Liver (tissue), 9 donors: ENCODE data around the gene ARFRP1. TPM values are rescaled to one million over a fixed set of nuclear protein-coding genes. Genes with fewer than 3 reads are reported as not detected.

Experiments used
- DNase-seq: peaks from one replicate; pipeline ENCODE4 v3.0.0-alpha.2; 2017; ENCODE audit warnings: low spot score
- H3K27ac ChIP-seq, 2 donors: one replicate each; pipeline ENCODE4 v1.7.0; 2013; ENCODE audit warnings: inconsistent platforms in 2 of 2, low read length in 2 of 2, control low read depth in 1 of 2, low read depth in 1 of 2, mild to moderate bottlenecking in 1 of 2
- H3K27me3 ChIP-seq, 4 donors: one replicate each; pipeline versions ENCODE4 v1.6.1 to v1.7.0; 2013; ENCODE audit warnings: low read length in 3 of 4, inconsistent platforms in 1 of 4, mild to moderate bottlenecking in 1 of 4, moderate library complexity in 1 of 4; ENCODE audit not compliant: control insufficient read depth in 4 of 4, insufficient read depth in 4 of 4
- H3K36me3 ChIP-seq, 4 donors: one replicate each; pipeline versions ENCODE4 v1.6.1 to v1.7.0; 2013; ENCODE audit warnings: low read length in 3 of 4, mild to moderate bottlenecking in 3 of 4, low read depth in 1 of 4, moderate library complexity in 1 of 4; ENCODE audit not compliant: control insufficient read depth in 4 of 4, insufficient read depth in 3 of 4
- H3K4me1 ChIP-seq, 4 donors: one replicate each; pipeline versions ENCODE4 v1.6.1 to v1.7.0; 2013; ENCODE audit warnings: low read length in 3 of 4, mild to moderate bottlenecking in 3 of 4, moderate library complexity in 1 of 4; ENCODE audit not compliant: control insufficient read depth in 4 of 4, insufficient read depth in 4 of 4
- H3K4me3 ChIP-seq, 3 donors: one replicate each; pipeline versions ENCODE4 v1.6.1 to v1.7.0; 2013; ENCODE audit warnings: low read length in 3 of 3, control low read depth in 1 of 3, low read depth in 1 of 3, mild to moderate bottlenecking in 1 of 3
- H3K9ac ChIP-seq, 2 donors: one replicate each; pipeline ENCODE4 v1.7.0; 2013; ENCODE audit warnings: low read length in 2 of 2, mild to moderate bottlenecking in 2 of 2, moderate library complexity in 2 of 2, control low read depth in 1 of 2, low read depth in 1 of 2
- H3K9me3 ChIP-seq, 4 donors: one replicate each; pipeline versions ENCODE4 v1.6.1 to v1.7.0; 2013; ENCODE audit warnings: low read length in 3 of 4; ENCODE audit not compliant: control insufficient read depth in 4 of 4
- FOXA2 ChIP-seq: IDR thresholded peaks from 2 replicates; pipeline ENCODE4 v1.6.1; 2016; ENCODE audit warnings: antibody characterized with exemption
- GABPA ChIP-seq, 2 donors: IDR thresholded peaks in 1 of 2; conservative IDR thresholded peaks in 1 of 2; 2 replicates each; pipeline ENCODE4 v1.6.1; 2016; ENCODE audit warnings: antibody characterized with exemption in 2 of 2, mild to moderate bottlenecking in 1 of 2, moderate library complexity in 1 of 2
- HNF4A ChIP-seq, 2 donors: conservative IDR thresholded peaks; 2 replicates each; pipeline ENCODE4 v1.6.1; 2016; ENCODE audit warnings: antibody characterized with exemption in 2 of 2, mild to moderate bottlenecking in 2 of 2
- HNF4G ChIP-seq: IDR thresholded peaks from 2 replicates; pipeline ENCODE4 v1.6.1; 2016; ENCODE audit warnings: antibody characterized with exemption
- JUND ChIP-seq, 2 donors: IDR thresholded peaks; 2 replicates each; pipeline ENCODE4 v1.6.1; 2016; ENCODE audit warnings: antibody characterized with exemption in 2 of 2
- NR2F2 ChIP-seq: IDR thresholded peaks from 2 replicates; pipeline ENCODE4 v1.6.1; 2016; ENCODE audit warnings: antibody characterized with exemption
- RAD21 ChIP-seq, 2 donors: IDR thresholded peaks; 2 replicates each; pipeline ENCODE4 v1.6.1; 2016; ENCODE audit warnings: antibody characterized with exemption in 2 of 2, mild to moderate bottlenecking in 2 of 2
- RXRA ChIP-seq, 2 donors: IDR thresholded peaks; 2 replicates each; pipeline ENCODE4 v1.6.1; 2017 to 2018; ENCODE audit warnings: antibody characterized with exemption in 2 of 2, mild to moderate bottlenecking in 1 of 2
- SP1 ChIP-seq: IDR thresholded peaks from 2 replicates; pipeline ENCODE4 v1.6.1; 2018; ENCODE audit warnings: antibody characterized with exemption, mild to moderate bottlenecking
- TAF1 ChIP-seq: conservative IDR thresholded peaks from 2 replicates; pipeline ENCODE4 v1.6.1; 2016; ENCODE audit warnings: antibody characterized with exemption, mild to moderate bottlenecking
- YY1 ChIP-seq: IDR thresholded peaks from 2 replicates; pipeline ENCODE4 v1.6.1; 2016; ENCODE audit warnings: antibody characterized with exemption, mild to moderate bottlenecking
- WGBS: extraction: QIAGEN DNeasy Blood & Tissue Kit; methylation state at CpG from one replicate; pipeline ENCODE4 v1.1.7; 2013; 5-methylcytosine and 5-hydroxymethylcytosine counted together
- polyA plus RNA-seq, 2 donors: library from polyadenylated mRNA; stranded (reverse) in 1 of 2; unstranded in 1 of 2; fragments of 200-250 nt in 1 of 2; fragments of >200 nt in 1 of 2; fragmentation: Nextera tagmentation in 1 of 2; extraction: Ambion mirVana in 1 of 2; gene quantifications; one replicate each; pipeline versions ENCODE4 v1.2.1 to v1.2.3, GENCODE V29; 2013 to 2015
- total RNA-seq, 2 donors: library from RNA; depleted of rRNA; stranded (reverse); fragments of >200 nt; gene quantifications; one replicate each; pipeline ENCODE4 v1.2.3, GENCODE V29; 2014
- TF ChIP-seq, protein P1 (sequence below): IDR thresholded peaks from 2 replicates; pipeline ENCODE4 v1.6.1; 2016; ENCODE audit warnings: antibody characterized with exemption
- TF ChIP-seq, protein P2 (sequence below): IDR thresholded peaks from 2 replicates; pipeline ENCODE4 v1.6.1; 2016; ENCODE audit warnings: antibody characterized with exemption, mild to moderate bottlenecking
- TF ChIP-seq, protein P3 (sequence below): fragments of 150-350 bp; IDR thresholded peaks from 2 replicates; pipeline ENCODE4 v1.5.1; 2017; ENCODE audit warnings: improper control_type of control experiment, low read depth, low read length; ENCODE audit not compliant: missing input control
- TF ChIP-seq, protein P4 (sequence below): IDR thresholded peaks from 2 replicates; pipeline ENCODE4 v1.6.1; 2016; ENCODE audit warnings: antibody characterized with exemption
- TF ChIP-seq, protein P5 (sequence below): IDR thresholded peaks from 2 replicates; pipeline ENCODE4 v1.6.1; 2016; ENCODE audit warnings: antibody characterized with exemption
- donor health status: healthy.
- donor health status: healthy.
- donor health status: healthy.
- donor health status: healthy.
- donor health status: healthy.

ARFRP1 gene
- total and polyA plus RNA-seq, 4 donors = 14.2 to 26.9 (median 20.5) TPM

DNA sequence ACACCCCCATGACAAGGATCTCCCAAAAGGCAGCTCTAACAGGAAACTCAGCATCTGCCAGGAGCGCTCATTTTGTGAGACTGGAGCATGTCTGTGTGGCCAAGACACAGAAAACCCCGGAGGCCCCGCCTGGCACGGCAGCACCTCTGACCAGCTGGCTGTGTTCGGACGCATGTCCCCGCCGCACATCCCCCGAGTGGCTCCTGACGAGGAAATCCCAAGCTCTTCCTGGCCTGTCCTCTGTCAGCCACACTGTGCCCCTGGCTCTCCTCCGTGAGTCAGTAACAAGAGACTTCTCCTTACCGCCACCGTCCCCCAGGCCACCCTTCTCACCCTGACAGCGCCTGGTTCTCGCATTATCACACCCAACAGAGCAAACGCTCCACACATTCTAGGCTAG lies 46.2 kb upstream of the ARFRP1 start:
- WGBS = 91% methylated on average over 16 of the region's 16 CpGs
- H3K27ac ChIP-seq = no peak overlapping the region
- H3K27me3 ChIP-seq = no peaks in the 10 kb centered on the region
- no peak overlapping the region for H3K4me3 ChIP-seq
- no peak overlapping the region for H3K9ac ChIP-seq
- TF ChIP-seq HNF4A (conservative IDR thresholded peaks at IDR 0.05) (no peak), GABPA (IDR thresholded peaks at IDR 0.05 in 1 of 2, conservative IDR thresholded peaks at IDR 0.05 in 1 of 2) (no peak), RXRA (IDR thresholded peaks at IDR 0.05) (no peak), RAD21 (IDR thresholded peaks at IDR 0.05) (no peak), TAF1 (no peak), NR2F2 (no peak), HNF4G (no peak)
- TF ChIP-seq, protein P1, sequence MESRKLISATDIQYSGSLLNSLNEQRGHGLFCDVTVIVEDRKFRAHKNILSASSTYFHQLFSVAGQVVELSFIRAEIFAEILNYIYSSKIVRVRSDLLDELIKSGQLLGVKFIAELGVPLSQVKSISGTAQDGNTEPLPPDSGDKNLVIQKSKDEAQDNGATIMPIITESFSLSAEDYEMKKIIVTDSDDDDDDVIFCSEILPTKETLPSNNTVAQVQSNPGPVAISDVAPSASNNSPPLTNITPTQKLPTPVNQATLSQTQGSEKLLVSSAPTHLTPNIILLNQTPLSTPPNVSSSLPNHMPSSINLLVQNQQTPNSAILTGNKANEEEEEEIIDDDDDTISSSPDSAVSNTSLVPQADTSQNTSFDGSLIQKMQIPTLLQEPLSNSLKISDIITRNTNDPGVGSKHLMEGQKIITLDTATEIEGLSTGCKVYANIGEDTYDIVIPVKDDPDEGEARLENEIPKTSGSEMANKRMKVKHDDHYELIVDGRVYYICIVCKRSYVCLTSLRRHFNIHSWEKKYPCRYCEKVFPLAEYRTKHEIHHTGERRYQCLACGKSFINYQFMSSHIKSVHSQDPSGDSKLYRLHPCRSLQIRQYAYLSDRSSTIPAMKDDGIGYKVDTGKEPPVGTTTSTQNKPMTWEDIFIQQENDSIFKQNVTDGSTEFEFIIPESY = no peak
- TF ChIP-seq, protein P2, sequence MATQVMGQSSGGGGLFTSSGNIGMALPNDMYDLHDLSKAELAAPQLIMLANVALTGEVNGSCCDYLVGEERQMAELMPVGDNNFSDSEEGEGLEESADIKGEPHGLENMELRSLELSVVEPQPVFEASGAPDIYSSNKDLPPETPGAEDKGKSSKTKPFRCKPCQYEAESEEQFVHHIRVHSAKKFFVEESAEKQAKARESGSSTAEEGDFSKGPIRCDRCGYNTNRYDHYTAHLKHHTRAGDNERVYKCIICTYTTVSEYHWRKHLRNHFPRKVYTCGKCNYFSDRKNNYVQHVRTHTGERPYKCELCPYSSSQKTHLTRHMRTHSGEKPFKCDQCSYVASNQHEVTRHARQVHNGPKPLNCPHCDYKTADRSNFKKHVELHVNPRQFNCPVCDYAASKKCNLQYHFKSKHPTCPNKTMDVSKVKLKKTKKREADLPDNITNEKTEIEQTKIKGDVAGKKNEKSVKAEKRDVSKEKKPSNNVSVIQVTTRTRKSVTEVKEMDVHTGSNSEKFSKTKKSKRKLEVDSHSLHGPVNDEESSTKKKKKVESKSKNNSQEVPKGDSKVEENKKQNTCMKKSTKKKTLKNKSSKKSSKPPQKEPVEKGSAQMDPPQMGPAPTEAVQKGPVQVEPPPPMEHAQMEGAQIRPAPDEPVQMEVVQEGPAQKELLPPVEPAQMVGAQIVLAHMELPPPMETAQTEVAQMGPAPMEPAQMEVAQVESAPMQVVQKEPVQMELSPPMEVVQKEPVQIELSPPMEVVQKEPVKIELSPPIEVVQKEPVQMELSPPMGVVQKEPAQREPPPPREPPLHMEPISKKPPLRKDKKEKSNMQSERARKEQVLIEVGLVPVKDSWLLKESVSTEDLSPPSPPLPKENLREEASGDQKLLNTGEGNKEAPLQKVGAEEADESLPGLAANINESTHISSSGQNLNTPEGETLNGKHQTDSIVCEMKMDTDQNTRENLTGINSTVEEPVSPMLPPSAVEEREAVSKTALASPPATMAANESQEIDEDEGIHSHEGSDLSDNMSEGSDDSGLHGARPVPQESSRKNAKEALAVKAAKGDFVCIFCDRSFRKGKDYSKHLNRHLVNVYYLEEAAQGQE = no peak
- TF ChIP-seq, protein P3, sequence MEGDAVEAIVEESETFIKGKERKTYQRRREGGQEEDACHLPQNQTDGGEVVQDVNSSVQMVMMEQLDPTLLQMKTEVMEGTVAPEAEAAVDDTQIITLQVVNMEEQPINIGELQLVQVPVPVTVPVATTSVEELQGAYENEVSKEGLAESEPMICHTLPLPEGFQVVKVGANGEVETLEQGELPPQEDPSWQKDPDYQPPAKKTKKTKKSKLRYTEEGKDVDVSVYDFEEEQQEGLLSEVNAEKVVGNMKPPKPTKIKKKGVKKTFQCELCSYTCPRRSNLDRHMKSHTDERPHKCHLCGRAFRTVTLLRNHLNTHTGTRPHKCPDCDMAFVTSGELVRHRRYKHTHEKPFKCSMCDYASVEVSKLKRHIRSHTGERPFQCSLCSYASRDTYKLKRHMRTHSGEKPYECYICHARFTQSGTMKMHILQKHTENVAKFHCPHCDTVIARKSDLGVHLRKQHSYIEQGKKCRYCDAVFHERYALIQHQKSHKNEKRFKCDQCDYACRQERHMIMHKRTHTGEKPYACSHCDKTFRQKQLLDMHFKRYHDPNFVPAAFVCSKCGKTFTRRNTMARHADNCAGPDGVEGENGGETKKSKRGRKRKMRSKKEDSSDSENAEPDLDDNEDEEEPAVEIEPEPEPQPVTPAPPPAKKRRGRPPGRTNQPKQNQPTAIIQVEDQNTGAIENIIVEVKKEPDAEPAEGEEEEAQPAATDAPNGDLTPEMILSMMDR = no peak
- TF ChIP-seq, protein P4, sequence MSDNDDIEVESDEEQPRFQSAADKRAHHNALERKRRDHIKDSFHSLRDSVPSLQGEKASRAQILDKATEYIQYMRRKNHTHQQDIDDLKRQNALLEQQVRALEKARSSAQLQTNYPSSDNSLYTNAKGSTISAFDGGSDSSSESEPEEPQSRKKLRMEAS = no peak
- DNase-seq = no peak
- H3K4me1 ChIP-seq = no peaks in the 10 kb centered on the region
- no peaks in the 10 kb centered on the region for H3K36me3 ChIP-seq
- H3K9me3 ChIP-seq = no peaks in the 10 kb centered on the region

DNA sequence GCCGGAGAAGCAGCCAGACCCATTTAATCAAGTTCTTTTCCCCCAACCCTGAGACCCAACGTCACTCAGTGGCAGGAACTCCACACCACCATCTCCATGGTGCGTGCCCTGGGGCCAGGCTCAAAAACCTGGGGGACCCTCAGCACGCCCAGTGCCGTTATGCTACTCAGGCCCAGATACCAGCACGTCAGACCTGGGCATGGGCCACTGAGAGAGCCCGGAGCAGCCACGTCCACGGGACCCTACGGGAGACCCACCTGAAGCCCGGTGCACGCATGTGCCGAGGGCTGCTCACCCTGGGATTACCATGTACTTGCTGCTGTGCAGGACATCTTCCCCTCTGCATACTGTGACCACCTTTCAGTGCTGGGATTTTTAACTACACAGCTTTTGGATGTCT lies 45.6 kb upstream of the ARFRP1 start:
- WGBS = 94% methylated on average over 13 of the region's 13 CpGs
- no peak for TF ChIP-seq GABPA (IDR thresholded peaks at IDR 0.05 in 1 of 2, conservative IDR thresholded peaks at IDR 0.05 in 1 of 2)
- TF ChIP-seq, protein P3 = no peak
- no peak for TF ChIP-seq JUND (IDR thresholded peaks at IDR 0.05)
- no peak for TF ChIP-seq FOXA2
- no peak for TF ChIP-seq RAD21 (IDR thresholded peaks at IDR 0.05)
- TF ChIP-seq RXRA (IDR thresholded peaks at IDR 0.05) = no peak
- TF ChIP-seq SP1 = no peak
- no peak for TF ChIP-seq YY1
- TF ChIP-seq, protein P5, sequence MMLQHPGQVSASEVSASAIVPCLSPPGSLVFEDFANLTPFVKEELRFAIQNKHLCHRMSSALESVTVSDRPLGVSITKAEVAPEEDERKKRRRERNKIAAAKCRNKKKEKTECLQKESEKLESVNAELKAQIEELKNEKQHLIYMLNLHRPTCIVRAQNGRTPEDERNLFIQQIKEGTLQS = no peak
- no peak for TF ChIP-seq HNF4G
- TF ChIP-seq, protein P2 = no peak
- Histone ChIP-seq H3K9me3 (no peaks in the 10 kb centered on the region), H3K36me3 (no peaks in the 10 kb centered on the region), H3K9ac (no peak overlapping the region), H3K27me3 (no peaks in the 10 kb centered on the region), H3K4me1 (no peaks in the 10 kb centered on the region), H3K4me3 (no peak overlapping the region), H3K27ac (no peak overlapping the region)
- DNase-seq = no peak
